Activated CD8-positive, alpha-beta T cell treated with anti-CD3 and anti-CD28 coated beads, Interleukin-2, amount 10 ng/mL, durations not matched to agents 7 days and 5 days (primary cell): ENCODE measurements around the gene TEPSIN. TPM values are rescaled to one million over a fixed set of nuclear protein-coding genes. Genes with fewer than 3 reads are reported as not detected.

ENCODE experiments used
- ATAC-seq: fragments of 150-1000 bp; cut with Tn5 transposase; one replicate; pipeline ENCODE4 v1.10.0; 2021; ENCODE audit warnings: moderate library complexity
- CTCF ChIA-PET: fragments of 350-600 bp; sonication (Branson Sonifier 250); formaldehyde crosslinking; loops from one replicate; lab custom pipeline; 2021; ENCODE audit warnings: antibody characterized with exemption; lab: Charles Lee
- POLR2A ChIA-PET: fragments of 350-600 bp; sonication (Branson Sonifier 250); formaldehyde crosslinking; loops from one replicate; lab custom pipeline; 2021; ENCODE audit warnings: antibody characterized with exemption; lab: Charles Lee
- DNase-seq: peaks from one replicate; pipeline ENCODE4 v3.0.0-alpha.2; 2020
- H3K27ac Mint-ChIP-seq: one replicate; pipeline ENCODE4 v1.8.0; 2021; ENCODE audit warnings: mild to moderate bottlenecking, mixed read lengths
- H3K27me3 Mint-ChIP-seq: one replicate; pipeline ENCODE4 v1.8.0; 2021; ENCODE audit warnings: low read depth, mixed read lengths
- H3K36me3 Mint-ChIP-seq: one replicate; pipeline ENCODE4 v1.8.0; 2021; ENCODE audit warnings: low read depth, mixed read lengths
- H3K4me1 Mint-ChIP-seq: one replicate; pipeline ENCODE4 v1.8.0; 2021; ENCODE audit warnings: low read depth, mixed read lengths
- H3K4me3 Mint-ChIP-seq: one replicate; pipeline ENCODE4 v1.8.0; 2021; ENCODE audit warnings: mild to moderate bottlenecking, mixed read lengths
- H3K9me3 Mint-ChIP-seq: one replicate; pipeline ENCODE4 v1.8.0; 2022; ENCODE audit warnings: mixed read lengths; ENCODE audit not compliant: insufficient read depth
- total RNA-seq, 2 experiments: library from RNA; stranded (reverse); gene quantifications; one replicate each; pipeline ENCODE4 v1.2.3, GENCODE V29; 2021

Gene TEPSIN
- total RNA-seq, 2 experiments from 2014 or later: 43.8 to 52.7 TPM

GRCh38 chr17:81265576-81265975 lies 26.7 kb upstream of the TEPSIN start:
- POLR2A ChIA-PET: interaction anchor here (1.0 kb wide), 1 partner anchor 19 kb away, joined by 3 read pairs; no protein-coding TSS in a partner anchor
- DNase-seq (no peak), ATAC-seq (no peak)
- no peaks in the 10 kb centered on the region for H3K27me3 Mint-ChIP-seq
- no peak overlapping the region for H3K4me3 Mint-ChIP-seq
- H3K36me3 Mint-ChIP-seq: peaks cover 30% of the 10 kb centered on the region
- no peaks in the 10 kb centered on the region for H3K9me3 Mint-ChIP-seq
- CTCF ChIA-PET: no interaction called here
- no peak overlapping the region for H3K27ac Mint-ChIP-seq
- no peaks in the 10 kb centered on the region for H3K4me1 Mint-ChIP-seq

GRCh38 chr17:81264640-81265039 lies 25.8 kb upstream of the TEPSIN start:
- Mint-ChIP-seq H3K27ac (no peak overlapping the region), H3K4me1 (no peaks in the 10 kb centered on the region)

GRCh38 chr17:81263371-81264181 lies 24.7 kb upstream of the TEPSIN start:
- H3K36me3 Mint-ChIP-seq: peaks cover 26% of the 10 kb centered on the region
- ChIA-PET CTCF (no interaction called here), POLR2A (no interaction called here)
- no peaks in the 10 kb centered on the region for H3K4me1 Mint-ChIP-seq
- H3K9me3 Mint-ChIP-seq: no peaks in the 10 kb centered on the region
- DNase-seq (no peak), ATAC-seq (no peak)
- no peak overlapping the region for H3K4me3 Mint-ChIP-seq
- no peak overlapping the region for H3K27ac Mint-ChIP-seq
- H3K27me3 Mint-ChIP-seq: no peaks in the 10 kb centered on the region

More at GRCh38 chr17:81264640-81265039, 25.8 kb upstream of the TEPSIN start:
- Mint-ChIP-seq H3K27me3 (no peaks in the 10 kb centered on the region), H3K4me3 (no peak overlapping the region), H3K36me3 (peaks cover 28% of the 10 kb centered on the region), H3K9me3 (no peaks in the 10 kb centered on the region)
- ChIA-PET POLR2A (no interaction called here), CTCF (no interaction called here)
- ATAC-seq: no peak
- no peak for DNase-seq

GRCh38 chr17:81261582-81262336 lies 22.9 kb upstream of the TEPSIN start:
- POLR2A ChIA-PET: no interaction called here

GRCh38 chr17:81261096-81261495 lies 22.2 kb upstream of the TEPSIN start:
- H3K27me3 Mint-ChIP-seq: no peaks in the 10 kb centered on the region
- H3K27ac Mint-ChIP-seq: no peak overlapping the region
- no peaks in the 10 kb centered on the region for H3K4me1 Mint-ChIP-seq
- no peak for DNase-seq
- peaks cover 13% of the 10 kb centered on the region for H3K36me3 Mint-ChIP-seq
- POLR2A ChIA-PET: no interaction called here
- no peak overlapping the region for H3K4me3 Mint-ChIP-seq
- H3K9me3 Mint-ChIP-seq: no peaks in the 10 kb centered on the region
- CTCF ChIA-PET: no interaction called here
- ATAC-seq: no peak

More at GRCh38 chr17:81261582-81262336, 22.9 kb upstream of the TEPSIN start:
- Mint-ChIP-seq H3K36me3 (peaks cover 14% of the 10 kb centered on the region), H3K4me1 (no peaks in the 10 kb centered on the region), H3K27me3 (no peaks in the 10 kb centered on the region), H3K27ac (no peak overlapping the region), H3K4me3 (no peak overlapping the region), H3K9me3 (no peaks in the 10 kb centered on the region)
- CTCF ChIA-PET: interaction anchor here (0.9 kb wide), 1 partner anchor 322 kb away, joined by 3 read pairs; no protein-coding TSS in a partner anchor
- ATAC-seq: no peak
- no peak for DNase-seq

GRCh38 chr17:81260641-81261040 lies 21.8 kb upstream of the TEPSIN start:
- no peak overlapping the region for H3K4me3 Mint-ChIP-seq
- no peaks in the 10 kb centered on the region for H3K4me1 Mint-ChIP-seq
- ChIA-PET POLR2A (no interaction called here), CTCF (no interaction called here)
- ATAC-seq: no peak
- DNase-seq: no peak
- no peak overlapping the region for H3K27ac Mint-ChIP-seq
- peaks cover 9% of the 10 kb centered on the region for H3K36me3 Mint-ChIP-seq
- no peaks in the 10 kb centered on the region for H3K9me3 Mint-ChIP-seq
- H3K27me3 Mint-ChIP-seq: no peaks in the 10 kb centered on the region

- DNase-seq: no peak
- Mint-ChIP-seq H3K27ac (no peak overlapping the region), H3K4me3 (no peak overlapping the region), H3K36me3 (peaks cover 6% of the 10 kb centered on the region), H3K4me1 (no peaks in the 10 kb centered on the region), H3K9me3 (no peaks in the 10 kb centered on the region), H3K27me3 (no peaks in the 10 kb centered on the region)
- CTCF ChIA-PET: no interaction called here
- POLR2A ChIA-PET: no interaction called here
- no peak for ATAC-seq
Observed at GRCh38 chr17:81260171-81260570, 21.3 kb upstream of the TEPSIN start.

- H3K9me3 Mint-ChIP-seq: no peaks in the 10 kb centered on the region
- peaks cover 8% of the 10 kb centered on the region for H3K36me3 Mint-ChIP-seq
- H3K27me3 Mint-ChIP-seq: no peaks in the 10 kb centered on the region
- DNase-seq (no peak), ATAC-seq (no peak)
- ChIA-PET POLR2A (no interaction called here), CTCF (no interaction called here)
- H3K27ac Mint-ChIP-seq: no peak overlapping the region
- H3K4me1 Mint-ChIP-seq: no peaks in the 10 kb centered on the region
- H3K4me3 Mint-ChIP-seq: no peak overlapping the region
Observed at GRCh38 chr17:81259058-81259605, 20.3 kb upstream of the TEPSIN start.

- ChIA-PET POLR2A (no interaction called here), CTCF (no interaction called here)
- no peaks in the 10 kb centered on the region for H3K9me3 Mint-ChIP-seq
Observed at GRCh38 chr17:81258292-81258691, 19.4 kb upstream of the TEPSIN start.

GRCh38 chr17:81257533-81257932 lies 18.7 kb upstream of the TEPSIN start:
- Mint-ChIP-seq H3K4me3 (no peak overlapping the region), H3K4me1 (peaks cover 3% of the 10 kb centered on the region), H3K9me3 (no peaks in the 10 kb centered on the region), H3K27ac (no peak overlapping the region), H3K36me3 (peaks cover 12% of the 10 kb centered on the region), H3K27me3 (no peaks in the 10 kb centered on the region)
- POLR2A ChIA-PET: no interaction called here
- ATAC-seq (no peak), DNase-seq (no peak)
- CTCF ChIA-PET: no interaction called here

More at GRCh38 chr17:81258292-81258691, 19.4 kb upstream of the TEPSIN start:
- Mint-ChIP-seq H3K4me1 (no peaks in the 10 kb centered on the region), H3K36me3 (peaks cover 8% of the 10 kb centered on the region), H3K27ac (no peak overlapping the region), H3K27me3 (no peaks in the 10 kb centered on the region), H3K4me3 (no peak overlapping the region)
- ATAC-seq (no peak), DNase-seq (no peak)

GRCh38 chr17:81256616-81257015 lies 17.8 kb upstream of the TEPSIN start:
- peaks cover 15% of the 10 kb centered on the region for H3K36me3 Mint-ChIP-seq
- no peak for DNase-seq
- no peak for ATAC-seq
- H3K27ac Mint-ChIP-seq: no peak overlapping the region
- CTCF ChIA-PET: no interaction called here
- H3K9me3 Mint-ChIP-seq: no peaks in the 10 kb centered on the region
- POLR2A ChIA-PET: no interaction called here
- peaks cover 9% of the 10 kb centered on the region for H3K4me1 Mint-ChIP-seq
- no peak overlapping the region for H3K4me3 Mint-ChIP-seq
- H3K27me3 Mint-ChIP-seq: no peaks in the 10 kb centered on the region
